SK-N-SH (cell line): ENCODE results near the gene CPSF6.

Experiments
- CHD2 ChIP-seq: fragments of 150-350 bp; IDR thresholded peaks from 2 replicates; pipeline ENCODE4 v1.6.1; 2018; ENCODE audit warnings: low read length; ENCODE audit not compliant: partially characterized antibody
- CTCF ChIP-seq: fragments of 200-600 bp; sonication (generic); IDR thresholded peaks from 2 replicates; pipeline ENCODE4 v1.6.1; 2017; ENCODE audit warnings: antibody characterized with exemption, mild to moderate bottlenecking, moderate library complexity
- GABPA ChIP-seq: IDR thresholded peaks from 2 replicates; pipeline ENCODE4 v1.4.0; 2012; ENCODE audit warnings: low read depth, mild to moderate bottlenecking
- NFIC ChIP-seq: IDR thresholded peaks from 2 replicates; pipeline ENCODE4 v1.4.0; 2012; ENCODE audit warnings: borderline replicate concordance
- POLR2AphosphoS5 ChIP-seq: IDR thresholded peaks from 2 replicates; pipeline ENCODE4 v1.6.1; 2012; ENCODE audit warnings: low read depth, low read length
- USF2 ChIP-seq: fragments of 150-350 bp; IDR thresholded peaks from 2 replicates; pipeline ENCODE4 v1.6.1; 2017; ENCODE audit warnings: antibody characterized with exemption, low read length, low read depth, borderline replicate concordance
- ZBTB33 ChIP-seq: IDR thresholded peaks from 2 replicates; pipeline ENCODE4 v1.4.0; 2012; ENCODE audit warnings: low read depth, borderline replicate concordance

- TF ChIP-seq CTCF = no peak
- TF ChIP-seq CHD2 = no peak
- no peak for TF ChIP-seq GABPA
- TF ChIP-seq POLR2AphosphoS5 = no peak
- TF ChIP-seq ZBTB33 = no peak
- no peak for TF ChIP-seq NFIC
- TF ChIP-seq USF2 = no peak
Observed at GRCh38 chr12:69239922-69240630, 707 bp downstream of the CPSF6 start.
